HG03045 (cell line): ENCODE results near the gene WDR91.
"Not testable (repeated sequence)": the region's sequence is repeated elsewhere in the genome, so short reads cannot be mapped to it uniquely, and the experiment has no call there.

Experiments
- ATAC-seq: cut with Tn5 transposase; IDR thresholded peaks from one replicate; pipeline ENCODE4 v1.9.1; 2021; ENCODE audit warnings: mild to moderate bottlenecking, moderate library complexity; ENCODE audit not compliant: unreplicated experiment

WDR91 gene

DNA sequence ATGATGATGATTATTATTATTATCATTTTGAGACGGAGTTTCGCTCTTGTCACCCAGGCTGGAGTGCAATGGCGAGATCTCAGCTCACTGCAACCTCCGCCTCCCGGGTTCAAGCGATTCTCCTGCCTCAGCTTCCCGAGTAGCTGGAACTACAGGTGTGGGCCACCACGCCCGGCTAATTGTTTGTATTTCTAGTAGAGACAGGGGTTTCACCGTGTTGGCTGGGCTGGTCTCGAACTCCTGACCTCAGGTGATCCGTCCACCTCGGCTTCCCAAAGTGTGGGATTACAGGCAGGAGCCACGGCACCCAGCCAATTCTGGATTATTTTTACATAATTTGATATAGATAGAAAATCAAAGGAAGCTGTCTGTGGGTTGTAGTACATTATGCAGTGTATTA lies 22.8 kb upstream of the WDR91 start:
- ATAC-seq, result not testable (repeated sequence)

DNA sequence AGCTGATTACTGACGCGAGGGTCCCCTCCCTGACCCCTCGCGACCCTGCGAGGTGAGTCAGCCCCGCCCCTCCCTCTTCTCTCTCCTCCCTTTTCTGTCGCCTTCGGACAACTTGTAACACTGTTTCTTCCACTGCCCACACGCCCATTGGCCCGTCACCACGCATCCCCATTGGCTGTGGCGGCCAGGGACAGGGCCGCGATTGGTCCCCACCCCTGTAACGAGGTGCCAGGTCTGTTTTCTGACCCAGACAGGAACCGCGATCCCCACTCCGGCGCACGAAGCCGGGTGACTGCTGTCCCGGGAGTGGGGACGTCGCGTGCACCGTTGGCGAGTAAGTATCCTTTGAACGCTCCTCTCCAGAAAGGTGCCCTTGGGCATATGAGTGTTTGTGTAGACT lies 22.2 kb upstream of the WDR91 start, which contains the start of gene STRA8:
Gene STRA8, plus strand, starts transcription at position 269 of the 400 bp plus-strand sequence. CDS start 6,687 bp downstream, outside the sequence.
- ATAC-seq, result no peak

DNA sequence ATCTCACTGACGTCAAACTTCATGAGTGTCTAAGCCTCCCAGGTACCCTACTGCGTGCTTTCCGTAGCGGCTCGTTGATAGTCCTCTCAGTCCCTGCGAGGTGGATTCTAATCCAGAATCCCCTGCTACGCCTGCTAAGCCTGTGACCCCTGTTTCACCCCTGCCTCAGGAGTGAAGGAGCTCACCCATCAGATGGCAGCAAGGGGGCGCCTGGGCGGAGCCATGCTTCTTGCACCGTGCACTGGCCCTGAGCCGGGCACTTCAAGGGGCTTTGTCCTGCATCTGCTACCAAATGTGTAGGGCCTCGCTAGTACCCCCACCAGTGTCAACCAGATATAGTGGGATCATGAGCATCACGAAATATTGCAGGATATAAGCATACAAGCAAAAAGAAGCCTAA lies 21.4 kb upstream of the WDR91 start:
- no peak for ATAC-seq

DNA sequence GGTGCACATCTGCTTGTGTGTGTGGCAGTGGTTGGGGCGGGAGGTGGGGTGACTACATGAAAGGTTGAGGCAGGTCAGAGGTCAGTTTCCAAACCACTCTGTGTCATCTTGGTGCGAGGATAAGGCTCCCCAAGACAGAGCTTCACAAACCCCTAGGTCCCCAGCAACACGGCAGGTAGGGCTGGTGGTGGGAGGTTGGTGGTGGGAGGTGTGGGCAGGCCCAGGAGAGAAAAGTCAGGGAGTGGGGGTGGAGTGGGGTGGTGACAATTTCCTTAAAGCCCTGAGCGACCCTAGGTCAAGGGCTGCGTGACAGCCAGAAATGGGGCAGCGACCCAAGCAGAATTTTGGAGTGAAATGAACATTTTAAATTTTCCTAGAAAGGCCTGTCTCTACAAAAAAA lies 20.8 kb upstream of the WDR91 start:
- no peak for ATAC-seq

DNA sequence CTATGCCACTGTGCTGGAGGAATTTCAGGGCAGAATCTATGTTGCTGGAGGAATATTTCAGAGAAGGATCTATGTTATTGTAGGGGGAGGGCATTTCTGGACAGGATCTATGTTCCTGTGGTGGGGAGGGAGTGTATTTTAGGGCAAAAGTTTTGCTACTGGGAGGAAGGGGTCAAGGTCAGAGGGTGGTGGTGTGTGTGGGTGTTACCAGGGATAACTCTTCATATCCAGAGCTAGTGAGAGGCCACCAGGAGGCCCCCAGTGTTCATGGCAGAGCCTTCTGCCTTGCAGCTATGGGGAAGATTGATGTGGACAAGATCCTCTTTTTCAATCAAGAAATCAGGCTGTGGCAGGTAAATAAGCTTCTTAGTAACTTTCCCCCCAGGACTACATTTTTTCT lies 20.4 kb upstream of the WDR91 start:
- ATAC-seq, result no peak

DNA sequence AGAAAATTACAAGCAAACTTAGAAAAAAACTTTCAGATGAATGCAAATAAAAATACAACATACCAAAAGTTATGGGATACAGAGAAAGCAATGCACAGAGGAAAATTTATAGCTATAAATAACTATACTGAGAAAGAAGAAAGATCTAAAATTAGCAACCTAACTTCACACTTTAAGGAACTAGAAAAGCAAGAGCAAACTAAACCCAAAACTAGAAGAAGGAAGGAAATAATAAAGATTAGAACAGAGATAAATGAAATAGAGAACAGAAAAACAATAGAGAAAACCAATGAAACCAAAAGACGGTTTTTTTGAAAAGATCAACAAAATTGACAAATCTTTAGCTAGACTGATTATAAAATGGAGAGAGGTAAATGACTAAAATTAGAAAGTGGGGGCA lies 12.7 kb upstream of the WDR91 start:
- ATAC-seq, result no peak

DNA sequence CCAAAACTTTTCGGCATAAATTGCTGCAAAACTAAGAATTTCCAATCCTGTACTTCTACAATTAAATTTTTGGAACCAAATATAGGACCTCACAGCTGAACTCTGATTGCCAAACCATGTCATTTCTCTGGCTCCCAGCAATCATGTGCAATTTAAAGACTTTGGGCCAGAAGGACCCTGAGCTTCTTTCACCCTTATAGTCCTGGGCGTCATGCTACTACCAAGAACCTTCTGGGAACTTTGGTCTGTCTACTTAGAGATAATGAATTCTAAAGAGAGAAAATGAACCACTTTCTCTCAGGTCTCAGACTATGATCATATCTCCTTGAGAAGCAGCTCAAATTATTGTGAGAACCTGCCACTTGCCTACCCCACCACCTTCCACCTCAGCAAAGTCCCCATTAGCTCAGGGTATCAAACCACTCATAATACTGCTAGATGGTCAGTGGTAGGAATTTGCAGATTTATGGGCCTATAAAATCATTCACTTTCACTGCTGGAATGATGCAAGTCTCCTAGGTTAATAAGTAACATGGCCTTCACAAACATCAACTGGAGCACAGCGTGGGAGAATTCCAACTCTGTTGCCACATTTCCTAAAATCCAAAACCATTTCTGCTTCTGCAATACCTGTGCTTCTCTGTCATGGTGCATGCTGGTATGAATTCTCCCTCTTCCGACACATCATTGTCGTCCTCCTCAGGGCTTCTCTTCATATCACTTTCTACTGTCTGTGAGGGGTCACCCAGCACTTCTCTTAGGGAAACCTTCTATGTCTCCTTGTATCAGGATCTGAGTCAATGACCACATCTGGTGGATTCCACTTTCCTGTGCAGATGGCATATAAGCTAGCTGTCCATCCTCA lies 6.6 kb upstream of the WDR91 start:
- no peak for ATAC-seq

DNA sequence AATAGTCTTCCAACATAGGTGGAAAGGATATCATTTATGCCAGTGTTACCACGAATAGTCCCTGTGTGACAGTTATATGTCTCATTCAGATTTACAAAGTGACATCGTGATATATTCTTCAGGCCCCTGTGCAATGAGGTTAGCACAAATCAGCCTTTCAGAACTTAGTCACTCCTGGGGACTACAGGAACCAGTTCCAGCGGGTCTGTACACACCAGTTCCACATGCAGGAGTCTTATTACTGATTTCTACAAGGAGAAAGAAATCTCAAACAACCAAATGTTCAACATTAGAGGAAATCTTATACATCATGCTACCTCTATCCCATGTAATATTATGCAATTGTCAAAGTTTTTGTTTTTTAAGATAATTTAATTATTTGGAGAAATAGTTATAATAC lies 4.4 kb upstream of the WDR91 start:
- no peak for ATAC-seq

DNA sequence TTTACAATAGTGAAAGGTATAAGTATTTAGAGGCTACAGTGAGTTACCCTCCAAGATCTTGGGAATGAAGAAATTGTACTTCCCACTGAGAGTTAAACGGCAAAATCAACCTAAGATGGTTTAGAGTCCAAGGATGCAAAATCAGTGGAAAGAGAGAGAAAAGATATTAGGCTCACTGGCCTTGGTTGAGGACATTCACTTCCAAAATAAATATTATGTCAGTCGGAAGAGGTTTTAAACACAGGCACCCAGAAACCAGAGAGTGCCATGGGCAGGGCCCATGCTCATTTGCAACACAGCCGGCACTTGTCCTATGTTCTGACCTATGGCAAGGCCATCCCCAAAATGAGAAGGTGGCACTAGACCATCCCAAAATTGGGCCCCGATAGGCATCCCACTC lies 3.9 kb upstream of the WDR91 start:
- no peak for ATAC-seq

DNA sequence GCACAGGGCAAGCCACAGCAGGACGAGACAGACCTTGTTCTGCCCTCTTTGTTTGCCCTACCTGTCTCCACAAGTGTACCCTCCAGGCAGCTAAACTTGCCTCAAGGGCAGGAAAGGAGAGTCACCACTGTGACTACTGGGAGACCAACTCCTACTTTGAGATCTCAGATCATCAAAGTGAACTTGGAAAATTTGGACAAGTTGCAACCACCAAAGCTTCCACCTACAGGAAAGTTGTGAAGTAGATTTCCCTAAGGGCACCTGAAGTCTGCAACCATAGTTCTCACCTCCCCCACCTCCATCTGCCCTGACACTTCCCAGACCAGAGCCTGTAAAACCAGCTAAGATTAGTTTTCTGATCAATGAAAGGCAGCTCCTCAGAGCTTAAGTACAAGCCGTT lies 2.5 kb upstream of the WDR91 start:
- ATAC-seq, result no peak

DNA sequence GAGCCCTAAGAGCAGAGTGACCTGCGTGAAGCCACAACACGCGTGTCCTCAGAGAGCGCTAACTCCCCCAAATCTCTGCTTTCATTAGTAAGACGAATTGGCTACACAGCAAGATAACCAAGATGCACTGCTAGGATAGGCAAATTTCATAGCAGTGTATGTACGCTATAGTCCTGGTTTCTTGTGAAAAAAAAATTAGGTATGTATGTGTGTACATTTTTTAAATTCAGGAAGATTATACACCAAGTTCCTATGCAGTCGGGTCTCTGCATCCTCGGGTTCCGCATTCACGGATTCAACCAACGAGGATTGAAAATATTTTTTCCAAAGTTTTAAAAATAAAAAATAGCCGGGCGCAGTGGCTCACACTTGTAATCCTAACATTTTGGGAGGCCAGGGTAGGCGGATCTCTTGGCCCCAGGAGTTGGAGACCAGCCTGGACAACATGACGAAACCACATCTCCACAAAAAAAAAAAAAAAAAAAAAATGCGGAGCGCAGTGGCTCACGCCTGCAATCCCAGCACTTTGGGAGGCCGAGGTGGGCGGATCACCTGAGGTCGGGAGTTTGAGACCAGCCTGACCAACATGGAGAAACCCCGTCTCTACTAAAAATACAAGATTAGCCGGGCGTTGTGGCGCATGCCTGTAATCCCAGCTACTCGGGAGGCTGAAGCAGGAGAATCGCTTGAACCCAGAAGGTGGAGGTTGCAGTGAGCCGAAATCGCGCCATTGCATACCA lies 790 bp upstream of the WDR91 start:
- ATAC-seq, result not testable (repeated sequence)

DNA sequence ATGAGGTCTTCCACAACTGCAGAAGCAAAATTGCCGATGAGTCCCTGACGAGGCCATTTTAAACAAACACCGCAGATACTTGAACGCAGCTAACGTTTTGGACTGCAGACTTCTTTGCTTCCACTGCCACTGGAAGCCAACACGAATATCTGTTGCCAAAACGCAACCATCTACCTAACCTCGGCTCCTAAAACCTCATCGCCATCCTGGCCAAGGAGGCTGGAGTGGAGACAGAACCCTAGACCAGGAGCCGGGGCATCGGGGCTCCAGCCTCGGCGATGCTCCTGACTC lies 493 bp downstream of the WDR91 start:
- ATAC-seq, result peak; percentile 6

DNA sequence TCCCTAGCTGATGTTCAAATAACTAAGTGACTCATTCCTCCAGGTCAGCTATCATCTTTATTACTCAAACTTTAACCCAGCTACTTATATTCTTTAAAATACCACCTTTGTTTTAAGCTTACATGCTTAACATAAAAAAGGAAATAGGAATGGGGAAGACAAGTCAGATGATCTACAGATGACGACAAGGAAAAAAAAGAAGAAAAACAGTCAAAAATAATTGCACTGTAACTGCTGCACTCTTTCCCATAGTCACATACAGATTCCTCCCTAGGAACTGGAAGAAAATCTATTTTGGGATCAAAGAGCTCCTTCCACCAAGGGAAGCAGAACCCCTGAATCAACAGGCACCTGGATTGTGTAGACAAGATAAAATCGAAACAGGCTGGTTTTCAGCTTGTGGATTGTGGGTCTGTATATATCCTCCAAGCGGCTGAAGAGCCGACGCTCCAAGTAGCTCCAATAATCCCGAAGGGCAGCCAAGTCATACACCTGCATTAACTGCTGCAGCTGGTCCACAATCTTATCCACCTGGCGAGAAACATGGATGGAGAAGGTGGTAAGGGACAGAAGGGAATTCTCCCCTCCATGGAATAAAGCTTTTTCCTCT lies 2.0 kb downstream of the WDR91 start:
- no peak for ATAC-seq

DNA sequence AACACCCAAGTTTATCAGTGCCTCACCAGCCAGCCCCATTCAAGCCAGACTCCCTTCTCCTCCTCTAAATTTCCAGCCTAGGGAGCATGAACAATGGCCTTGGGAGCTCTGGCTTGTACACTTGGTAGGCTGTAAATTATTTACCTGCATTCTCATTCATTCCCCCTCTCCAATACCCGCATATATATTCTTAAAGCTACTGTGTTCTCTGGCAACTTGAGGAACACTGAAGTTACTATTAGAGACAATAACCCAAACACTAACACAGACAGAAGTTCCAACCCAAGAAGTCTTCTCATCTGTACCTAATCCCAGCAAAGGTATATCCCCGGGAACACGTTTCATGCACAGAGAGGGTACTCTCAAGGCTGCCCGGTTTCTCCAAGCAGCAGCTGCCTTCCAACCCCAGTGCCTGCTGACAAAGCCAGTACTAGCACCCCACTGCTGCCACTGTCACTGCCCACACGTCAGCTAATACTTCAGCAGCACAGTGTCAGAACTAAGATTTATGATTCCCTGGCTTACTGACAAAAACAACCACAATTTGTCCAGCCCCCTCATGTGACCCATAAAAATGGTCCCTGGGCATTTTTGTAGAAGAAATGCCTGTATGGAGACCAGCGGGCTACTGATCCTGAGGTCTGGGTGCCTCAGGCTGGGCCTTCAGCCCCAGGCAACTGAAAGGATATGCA lies 3.1 kb downstream of the WDR91 start:
- ATAC-seq, result no peak

DNA sequence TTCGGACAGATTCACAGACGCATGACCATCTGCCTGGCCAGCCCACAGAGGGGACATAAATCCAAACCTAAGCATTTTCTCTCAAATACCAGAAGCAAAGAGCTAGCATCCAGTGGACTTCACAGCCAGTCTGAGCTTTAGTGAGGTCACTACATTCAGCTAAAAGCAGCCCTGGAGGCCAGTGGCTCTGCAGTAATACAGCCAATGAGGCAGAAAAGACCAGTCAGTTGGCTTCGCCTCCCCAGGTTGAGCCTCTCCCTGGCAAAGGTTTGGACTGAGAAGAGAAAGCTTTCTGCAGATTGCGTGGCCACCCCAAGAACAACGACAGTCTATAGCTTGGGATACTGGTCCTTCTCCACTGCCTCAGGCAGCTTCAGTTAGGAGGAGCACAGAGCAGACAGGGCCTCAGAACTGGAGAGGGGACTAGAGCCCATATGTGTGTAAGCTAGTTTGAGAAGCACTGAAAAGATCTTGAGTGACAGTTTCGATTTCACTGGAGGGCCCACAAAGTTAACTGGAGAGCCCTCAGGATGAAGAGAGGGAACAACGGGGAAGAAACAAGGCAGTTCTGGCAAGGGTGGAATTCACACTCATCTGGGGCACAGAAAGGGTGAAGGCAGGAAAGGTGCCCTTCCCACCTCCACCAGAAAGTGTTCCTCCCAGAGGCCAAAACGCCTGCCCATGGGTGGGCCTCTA lies 3.8 kb downstream of the WDR91 start:
- no peak for ATAC-seq

DNA sequence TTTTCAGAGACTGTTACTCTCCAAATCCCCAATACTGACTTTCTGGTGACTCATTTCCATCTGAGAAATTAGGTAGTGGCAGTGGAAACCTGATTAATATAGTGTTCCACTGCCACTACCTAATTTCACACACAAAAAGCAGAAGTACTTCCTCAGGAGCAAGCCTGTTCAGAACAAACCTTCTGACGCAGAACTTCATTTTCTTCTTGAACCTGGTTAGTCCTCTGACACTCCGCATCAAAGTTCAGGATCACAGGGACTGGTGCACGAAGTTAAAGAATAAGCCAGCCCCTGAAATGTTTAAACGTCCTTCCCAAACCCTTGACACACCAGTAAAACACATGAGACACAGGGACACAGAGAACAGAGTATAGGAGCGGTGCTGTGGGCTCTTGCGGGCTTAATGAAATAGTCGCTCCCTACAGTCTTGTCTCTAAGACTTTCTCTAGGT lies 4.4 kb downstream of the WDR91 start:
- no peak for ATAC-seq

DNA sequence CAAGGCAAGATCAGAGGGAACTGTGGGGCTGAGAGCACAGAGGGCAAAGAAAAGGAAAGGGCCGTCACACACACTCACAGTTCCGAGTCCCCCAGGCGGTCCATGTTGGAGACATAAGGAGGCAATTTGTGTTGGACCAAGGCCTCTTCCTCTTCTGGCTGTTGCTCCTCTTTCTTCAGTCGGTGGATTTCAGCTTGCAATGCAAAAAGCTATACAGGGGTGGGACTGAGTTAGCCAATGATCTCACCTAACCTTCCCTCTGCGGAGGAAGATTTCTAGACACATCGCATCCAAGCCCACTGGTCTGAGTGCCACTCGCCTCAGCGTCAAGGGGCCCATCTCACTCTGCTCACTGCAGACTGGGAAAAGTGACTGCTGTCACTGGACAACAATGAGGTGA lies 5.5 kb downstream of the WDR91 start:
- ATAC-seq, result no peak

DNA sequence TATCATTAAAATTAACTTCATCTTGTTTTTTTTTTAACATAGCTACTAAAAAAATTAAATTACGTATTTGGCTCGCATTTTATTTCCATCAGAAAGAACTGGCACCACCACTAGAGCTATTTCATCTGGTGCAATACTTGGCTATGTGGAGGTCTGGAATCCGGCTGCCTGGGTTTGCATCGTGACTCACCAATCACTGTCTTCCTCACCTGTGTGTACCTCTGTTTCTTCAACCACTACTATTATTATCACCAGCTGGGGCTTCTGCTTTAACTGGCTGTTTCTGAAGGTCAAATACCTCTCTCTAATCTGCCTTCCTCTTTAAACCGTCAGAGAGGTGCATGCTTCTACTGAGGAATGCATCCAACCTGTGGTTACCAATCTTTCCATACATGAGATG lies 6.5 kb downstream of the WDR91 start:
- ATAC-seq, result no peak

DNA sequence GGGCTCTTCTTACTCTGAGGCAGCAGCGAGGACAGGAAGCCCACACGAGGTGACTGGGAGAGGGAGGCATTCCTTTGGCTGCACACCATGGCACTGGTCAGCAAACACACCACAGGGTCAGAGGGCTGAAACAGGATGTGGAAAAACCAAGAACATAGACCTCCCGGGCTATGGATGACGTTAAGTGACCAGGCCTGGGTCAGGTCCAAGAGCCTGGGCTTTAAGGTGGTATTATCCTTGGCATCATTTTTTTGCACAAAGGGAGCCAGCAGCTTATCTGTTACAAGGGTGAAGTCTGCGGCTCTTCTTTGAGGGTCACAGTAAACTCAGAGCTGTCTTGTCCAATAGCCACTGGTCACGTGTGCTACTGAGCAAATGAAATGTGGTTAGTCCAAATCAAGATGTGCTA lies 7.0 kb downstream of the WDR91 start:
- no peak for ATAC-seq

DNA sequence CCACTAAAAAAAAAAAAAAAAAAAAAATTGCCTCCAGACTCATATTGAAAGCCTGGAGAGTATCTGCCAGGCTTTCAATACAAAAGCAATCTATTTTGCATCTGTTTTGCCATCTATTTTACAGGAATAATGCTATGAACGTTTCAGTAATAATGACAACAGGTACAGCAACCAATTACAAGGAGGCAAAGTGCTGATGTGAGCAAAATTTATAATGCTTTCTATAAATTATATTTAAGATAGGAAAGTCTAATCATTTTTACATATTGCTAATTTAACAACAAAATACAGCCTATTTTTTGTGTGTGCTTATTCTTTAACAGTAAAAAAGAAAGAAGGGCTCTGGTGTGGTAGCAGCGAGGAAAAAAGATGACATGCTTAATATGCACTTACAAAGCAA lies 10.0 kb downstream of the WDR91 start:
- ATAC-seq, result no peak

DNA sequence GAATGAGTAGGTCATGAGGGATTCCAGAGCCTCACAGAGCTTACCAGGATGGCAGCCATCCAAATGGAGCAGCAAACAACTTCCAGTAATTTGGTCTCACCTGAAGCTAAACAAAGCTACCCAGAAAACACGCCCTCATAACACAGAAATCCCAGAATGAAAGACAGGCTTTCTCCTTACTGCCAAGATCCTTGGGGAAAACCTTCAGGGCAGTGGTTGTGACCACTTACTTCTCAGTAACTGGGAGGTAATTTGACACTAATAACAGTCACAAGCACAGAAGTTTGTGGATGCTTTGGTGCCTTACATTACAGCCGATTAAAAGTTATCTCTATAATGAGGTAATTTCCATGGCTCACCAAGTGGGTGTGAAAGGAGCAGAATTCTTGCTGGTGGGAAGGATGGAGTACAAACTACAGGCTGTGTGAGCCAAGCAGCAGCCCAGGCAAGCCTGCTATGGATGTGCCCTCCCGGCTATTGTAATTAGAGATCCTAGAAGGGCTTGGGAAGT lies 10.4 kb downstream of the WDR91 start:
- no peak for ATAC-seq
